WTC11 (cell line): ENCODE measurements around the gene CEP131. TPM values are rescaled to one million over a fixed set of nuclear protein-coding genes. Genes with fewer than 3 reads are reported as not detected.

Experiments used
- ATAC-seq: fragments of 200-7000 bp; cut with Tn5 transposase; 2 replicates; pipeline ENCODE4 v1.10.0; 2021; ENCODE audit warnings: mild to moderate bottlenecking, moderate library complexity
- CTCF ChIA-PET: fragments of 300-600 bp; sonication (Branson Sonifier 250); formaldehyde crosslinking; loops from one replicate; lab custom pipeline; 2021; ENCODE audit warnings: antibody characterized with exemption; lab: Charles Lee
- POLR2A ChIA-PET: fragments of 350-600 bp; sonication (Branson Sonifier 250); formaldehyde crosslinking; loops from one replicate; lab custom pipeline; 2021; ENCODE audit warnings: antibody characterized with exemption; lab: Charles Lee
- DNase-seq: peaks from one replicate; pipeline ENCODE4 v3.0.0; 2021; ENCODE audit warnings: low spot score
- H3K27ac Mint-ChIP-seq: 2 replicates; pipeline ENCODE4 v1.8.0; 2021; ENCODE audit warnings: mixed read lengths
- H3K27me3 Mint-ChIP-seq: 2 replicates; pipeline ENCODE4 v1.8.0; 2021; ENCODE audit warnings: low read depth, mild to moderate bottlenecking, moderate library complexity, mixed read lengths
- H3K36me3 Mint-ChIP-seq: 2 replicates; pipeline ENCODE4 v1.8.0; 2021; ENCODE audit warnings: mixed read lengths
- H3K4me1 Mint-ChIP-seq: 2 replicates; pipeline ENCODE4 v1.8.0; 2022; ENCODE audit warnings: mixed read lengths
- H3K4me3 Mint-ChIP-seq: 2 replicates; pipeline ENCODE4 v1.8.0; 2021; ENCODE audit warnings: mild to moderate bottlenecking, moderate library complexity, mixed read lengths
- H3K9me3 Mint-ChIP-seq: 2 replicates; pipeline ENCODE4 v1.8.0; 2021; ENCODE audit warnings: mixed read lengths
- AFF4 ChIP-seq: sonication (generic); formaldehyde crosslinking; IDR thresholded peaks from 2 replicates; pipeline ENCODE4 v1.8.1; 2023; ENCODE audit warnings: mild to moderate bottlenecking, missing genetic modification reagents, borderline replicate concordance
- ARID4B ChIP-seq: sonication (generic); formaldehyde crosslinking; IDR thresholded peaks from 2 replicates; pipeline ENCODE4 v1.8.0; 2023; ENCODE audit warnings: missing genetic modification reagents, mild to moderate bottlenecking, borderline replicate concordance
- ATF3 ChIP-seq: sonication (generic); formaldehyde crosslinking; conservative IDR thresholded peaks from 2 replicates; pipeline ENCODE4 v1.8.1; 2022; ENCODE audit warnings: mild to moderate bottlenecking, missing genetic modification reagents
- E2F4 ChIP-seq: sonication (generic); formaldehyde crosslinking; IDR thresholded peaks from 2 replicates; pipeline ENCODE4 v1.8.1; 2022; ENCODE audit warnings: low read depth, mild to moderate bottlenecking, moderate library complexity, missing genetic modification reagents, borderline replicate concordance
- FOXJ3 ChIP-seq: sonication (generic); formaldehyde crosslinking; IDR thresholded peaks from 2 replicates; pipeline ENCODE4 v1.9.0; 2021; ENCODE audit warnings: missing genetic modification reagents, mild to moderate bottlenecking, borderline replicate concordance
- FOXK1 ChIP-seq: sonication (generic); formaldehyde crosslinking; IDR thresholded peaks from 2 replicates; pipeline ENCODE4 v1.8.0; 2022; ENCODE audit warnings: mild to moderate bottlenecking, moderate library complexity, missing genetic modification reagents
- GTF2I ChIP-seq: fragments of 250-450 bp; sonication (Bioruptor Pico); conservative IDR thresholded peaks from 2 replicates; pipeline ENCODE4 v1.4.0; 2021; ENCODE audit warnings: mild to moderate bottlenecking
- NFATC4 ChIP-seq: fragments of 250-450 bp; sonication (Bioruptor Pico); IDR thresholded peaks from 2 replicates; pipeline ENCODE4 v1.9.0; 2021; ENCODE audit warnings: mild to moderate bottlenecking
- NR3C1 ChIP-seq: sonication (generic); formaldehyde crosslinking; conservative IDR thresholded peaks from 2 replicates; pipeline ENCODE4 v1.8.1; 2023; ENCODE audit warnings: low read depth, mild to moderate bottlenecking, missing genetic modification reagents
- OVOL2 ChIP-seq: fragments of 250-450 bp; sonication (Bioruptor Pico); IDR thresholded peaks from 2 replicates; pipeline ENCODE4 v1.9.0; 2021; ENCODE audit warnings: mild to moderate bottlenecking, borderline replicate concordance
- PRDM15 ChIP-seq: sonication (generic); formaldehyde crosslinking; IDR thresholded peaks from 2 replicates; pipeline ENCODE4 v1.8.0; 2022; ENCODE audit warnings: missing genetic modification reagents
- SMAD3 ChIP-seq: sonication (generic); formaldehyde crosslinking; IDR thresholded peaks from 2 replicates; pipeline ENCODE4 v1.8.0; 2022; ENCODE audit warnings: missing genetic modification reagents, mild to moderate bottlenecking, borderline replicate concordance
- SP1 ChIP-seq: sonication (generic); formaldehyde crosslinking; conservative IDR thresholded peaks from 2 replicates; pipeline ENCODE4 v1.8.1; 2022; ENCODE audit warnings: missing genetic modification reagents
- USF1 ChIP-seq: sonication (generic); formaldehyde crosslinking; IDR thresholded peaks from 2 replicates; pipeline ENCODE4 v1.8.0; 2022; ENCODE audit warnings: mild to moderate bottlenecking, missing genetic modification reagents
- ZBTB43 ChIP-seq: sonication (generic); formaldehyde crosslinking; IDR thresholded peaks from 2 replicates; pipeline ENCODE4 v1.8.1; 2023; ENCODE audit warnings: mild to moderate bottlenecking, missing genetic modification reagents
- ZNF138 ChIP-seq: sonication (generic); formaldehyde crosslinking; conservative IDR thresholded peaks from 2 replicates; pipeline ENCODE4 v1.8.1; 2022; ENCODE audit warnings: mild to moderate bottlenecking, moderate library complexity, missing genetic modification reagents
- ZNF219 ChIP-seq: sonication (generic); formaldehyde crosslinking; IDR thresholded peaks from 2 replicates; pipeline ENCODE4 v1.8.0; 2023; ENCODE audit warnings: missing genetic modification reagents, mild to moderate bottlenecking, borderline replicate concordance
- ZNF423 ChIP-seq: fragments of 250-450 bp; sonication (Bioruptor Pico); IDR thresholded peaks from 2 replicates; pipeline ENCODE4 v2.1.2; 2022; ENCODE audit warnings: mild to moderate bottlenecking, moderate library complexity
- ZNF512 ChIP-seq: sonication (generic); formaldehyde crosslinking; IDR thresholded peaks from 2 replicates; pipeline ENCODE4 v1.8.1; 2022; ENCODE audit warnings: missing genetic modification reagents, borderline replicate concordance
- total RNA-seq: library from RNA; stranded (reverse); gene quantifications from 3 replicates; pipeline ENCODE4 v1.2.3, GENCODE V29; 2021

The CEP131 gene
- total RNA-seq, 1 experiment from 2014 or later = 35.2 TPM

GRCh38 chr17:81162491-81162890, 60.3 kb downstream of the CEP131 start (continued):
- no peak for TF ChIP-seq ZNF512 (CRISPR knock-in tag)

- ChIA-PET CTCF (interaction anchor here (0.5 to 0.6 kb wide), 2 partner anchors 42 to 172 kb away, joined by 4 read pairs; no protein-coding TSS in a partner anchor), POLR2A (no interaction called here)
- no peaks in the 10 kb centered on the region for H3K4me1 Mint-ChIP-seq
- H3K9me3 Mint-ChIP-seq = no peaks in the 10 kb centered on the region
- no peak overlapping the region for H3K27ac Mint-ChIP-seq
- ATAC-seq = no peak
- H3K36me3 Mint-ChIP-seq = no peaks in the 10 kb centered on the region
- peaks cover 5% of the 10 kb centered on the region for H3K27me3 Mint-ChIP-seq
- no peak for DNase-seq
- no peak overlapping the region for H3K4me3 Mint-ChIP-seq
- TF ChIP-seq AFF4 (CRISPR knock-in tag) (no peak), ATF3 (CRISPR knock-in tag) (no peak), E2F4 (CRISPR knock-in tag) (no peak), USF1 (CRISPR knock-in tag) (no peak), ZNF219 (CRISPR knock-in tag) (no peak), ZNF423 (CRISPR knock-in tag) (no peak), ZBTB43 (CRISPR knock-in tag) (no peak), GTF2I (CRISPR knock-in tag) (no peak), OVOL2 (no peak), FOXJ3 (CRISPR knock-in tag) (no peak), SMAD3 (no peak), PRDM15 (CRISPR knock-in tag) (no peak), NFATC4 (CRISPR knock-in tag) (no peak), SP1 (CRISPR knock-in tag) (no peak), FOXK1 (CRISPR knock-in tag) (no peak), NR3C1 (no peak), ZNF138 (CRISPR knock-in tag) (no peak), ARID4B (CRISPR knock-in tag) (no peak)
Measured at GRCh38 chr17:81161972-81162371, 60.8 kb downstream of the CEP131 start.
